Measurements from ENCODE around the gene PISD.

PISD gene

DNA sequence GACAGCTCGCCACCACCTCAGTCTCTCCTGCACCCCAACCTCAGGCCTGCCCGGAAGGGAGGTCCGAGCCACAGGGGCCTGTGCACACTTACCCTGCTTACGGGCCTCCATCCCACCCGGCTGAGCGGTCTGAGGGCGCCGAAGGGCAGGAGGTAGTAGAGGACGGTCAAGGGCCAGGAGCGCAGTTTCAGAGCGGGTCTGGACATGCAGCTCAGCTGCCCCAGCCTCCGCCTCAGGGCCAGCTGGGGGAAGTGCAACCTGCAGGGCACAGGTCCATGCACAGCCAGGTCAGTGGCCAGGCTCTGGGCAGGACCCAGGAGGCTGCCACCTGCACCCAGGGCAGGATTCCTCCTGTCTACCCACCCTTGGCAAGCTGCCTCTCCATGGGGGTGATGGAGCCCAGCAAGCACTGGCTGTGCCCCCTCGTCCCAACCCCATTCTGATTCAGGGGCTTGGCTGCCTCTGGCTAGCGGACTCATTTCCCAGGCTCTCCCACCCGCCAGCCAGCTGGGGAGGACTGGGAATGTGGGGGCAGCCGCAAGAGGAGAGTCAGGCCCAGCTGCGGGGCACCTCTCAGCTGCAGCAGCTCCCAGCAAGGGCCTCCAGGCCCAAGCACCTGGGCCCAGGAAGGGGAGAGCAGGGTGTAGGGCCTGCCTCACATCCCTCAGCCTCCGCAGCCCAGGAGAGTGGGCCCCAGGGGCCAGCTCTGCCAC, 38.3 kb downstream of the PISD start:
- no peak for DNase-seq

DNA sequence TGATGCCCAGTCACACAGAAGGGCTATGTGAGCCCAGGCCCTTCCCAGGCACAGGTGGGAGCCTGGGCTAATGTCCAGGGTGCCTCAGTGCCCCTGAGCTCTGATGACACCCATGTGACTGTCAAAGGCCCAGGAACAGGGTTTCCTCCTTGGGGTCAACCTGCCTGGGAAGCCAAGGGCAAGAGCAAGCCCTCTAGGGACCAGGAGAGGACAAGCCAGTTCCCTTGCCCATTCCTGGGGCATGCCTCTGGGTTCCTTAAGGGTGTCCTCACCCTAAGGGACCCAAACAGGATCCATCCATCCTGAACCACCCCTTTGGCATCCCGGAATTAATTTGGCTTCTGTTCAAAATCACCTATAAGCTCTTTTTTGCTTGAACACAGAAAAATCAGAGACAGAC, 39.0 kb downstream of the PISD start:
- DNase-seq = no peak

DNA sequence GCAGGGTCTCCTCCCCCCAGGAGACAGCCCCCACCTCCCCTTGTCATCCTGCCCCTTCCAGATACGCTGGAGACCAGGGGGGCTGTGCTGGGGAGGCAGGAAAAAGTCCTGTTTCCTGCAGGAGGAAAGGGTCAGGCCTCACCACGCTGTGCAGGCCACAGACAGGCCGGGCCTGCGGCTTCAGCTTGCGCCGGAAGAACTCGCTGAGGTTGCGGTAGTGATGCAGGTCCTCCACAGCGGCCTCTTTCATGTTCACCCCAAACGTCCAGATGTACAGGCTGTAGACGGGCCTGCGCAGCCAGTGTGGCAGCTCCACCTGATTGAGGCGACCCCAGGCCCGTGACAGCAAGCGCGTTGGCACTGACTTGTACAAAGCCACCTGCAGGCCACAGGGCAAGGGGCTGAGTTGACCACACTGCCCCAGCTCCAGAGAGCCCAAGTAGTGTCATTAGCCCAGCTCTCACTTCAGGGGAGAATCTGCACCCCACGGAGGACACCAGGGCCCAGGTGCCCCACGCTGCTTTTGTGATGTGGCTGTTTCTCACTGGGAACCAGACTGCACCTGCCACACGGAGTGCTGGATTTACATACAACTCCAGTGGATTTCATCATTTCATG, 40.4 kb downstream of the PISD start:
- no peak for DNase-seq

DNA sequence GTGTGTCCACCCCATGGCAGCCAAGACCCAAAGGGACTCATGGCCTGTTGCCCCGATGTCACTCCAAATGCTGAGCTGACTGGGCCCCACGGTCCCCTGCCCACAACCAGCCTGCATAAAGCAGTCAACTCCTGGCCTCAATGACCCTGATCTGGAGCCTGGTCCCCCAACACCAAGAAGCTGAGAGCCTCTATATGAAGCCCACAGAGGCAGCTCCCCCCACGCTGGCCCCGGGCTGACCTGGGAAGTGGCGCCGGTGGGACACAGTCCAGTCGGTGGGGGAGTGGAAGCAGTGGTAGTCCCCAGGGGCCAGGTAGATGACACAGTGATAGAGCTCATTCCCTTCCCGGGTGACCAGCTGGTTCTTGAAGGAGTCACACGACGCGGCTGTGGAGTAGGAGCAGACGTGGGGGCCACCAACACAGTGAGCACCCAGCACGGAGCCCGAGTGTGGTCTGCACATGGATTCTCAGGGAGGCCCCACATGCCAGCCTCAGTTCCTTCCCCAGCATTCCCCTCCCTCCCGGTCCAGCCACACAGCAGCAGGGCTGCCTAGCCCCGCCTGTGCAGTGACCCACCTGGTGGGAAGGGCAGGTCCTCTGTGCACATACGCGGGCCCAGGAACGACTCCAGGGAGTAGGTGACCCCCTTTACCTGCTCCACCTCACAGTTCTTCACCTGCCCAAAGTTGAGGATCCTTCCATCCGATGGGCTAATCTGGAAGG, 41.1 kb downstream of the PISD start:
- no peak for DNase-seq

DNA sequence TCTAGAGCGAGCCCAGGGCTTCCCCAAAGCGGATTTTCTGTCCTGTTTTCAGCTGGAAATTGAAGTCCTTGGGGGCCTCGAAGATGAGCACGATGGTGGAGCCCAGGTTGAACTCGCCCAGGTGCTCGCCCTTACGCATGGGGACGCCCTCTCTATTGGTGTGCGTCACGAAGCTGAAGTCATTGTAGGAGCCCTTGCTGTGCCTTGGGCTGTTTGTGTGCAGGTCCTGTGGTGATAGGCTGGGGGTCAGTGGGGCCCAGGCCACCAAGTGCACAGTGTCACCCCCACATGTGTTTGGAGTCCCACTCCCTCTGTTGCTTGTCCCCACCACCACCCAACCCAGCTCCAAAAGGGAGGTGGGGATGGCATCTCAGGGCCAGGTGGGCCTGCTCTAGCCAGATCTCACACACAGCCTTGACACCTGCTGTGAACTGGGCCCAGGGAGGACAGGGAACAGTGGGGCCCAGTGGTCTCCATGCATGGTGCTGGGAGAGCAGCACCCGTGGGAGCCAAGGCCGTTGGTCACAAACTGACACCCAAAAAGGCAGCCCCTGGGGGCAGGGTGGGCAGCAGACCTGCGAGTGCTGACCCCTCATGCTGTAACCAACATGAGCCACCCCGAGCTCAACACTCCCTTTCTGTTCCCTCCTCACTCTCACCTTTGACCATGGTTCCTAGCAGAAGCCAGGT, 42.3 kb downstream of the PISD start:
- DNase-seq = no peak

DNA sequence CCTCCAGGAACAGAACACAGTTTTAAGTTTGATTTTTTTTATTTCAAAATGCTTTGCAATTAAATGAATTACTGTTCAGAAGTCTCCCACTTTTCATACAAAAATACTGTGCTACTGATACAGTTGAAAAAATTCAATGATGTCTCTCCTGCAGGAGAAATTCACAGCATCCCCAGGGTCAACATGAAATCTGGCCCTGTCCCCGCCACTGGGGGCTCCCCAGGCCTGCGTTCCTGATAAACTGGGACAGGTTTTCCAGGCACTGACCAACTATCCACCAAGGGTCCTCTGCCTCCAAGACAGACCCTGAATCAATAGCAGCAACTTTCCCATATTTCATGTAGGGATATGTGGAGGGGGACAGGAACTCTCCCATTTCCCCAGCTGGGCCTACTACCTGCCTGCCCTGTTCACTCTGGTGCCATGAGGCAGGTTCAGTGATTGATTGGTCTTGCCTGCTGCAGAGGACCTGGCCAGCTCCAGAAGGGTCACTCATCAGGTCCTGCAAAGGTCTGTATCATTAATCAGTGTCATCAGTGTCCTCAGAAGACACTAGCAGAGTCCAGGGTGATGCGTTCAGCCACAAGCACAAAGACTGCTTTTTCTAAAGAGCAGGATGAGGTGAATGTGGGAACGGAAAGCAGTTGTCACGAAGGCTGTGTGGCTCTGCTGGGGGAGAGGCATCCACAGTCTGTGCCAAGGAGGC, 43.4 kb downstream of the PISD start:
- no peak for DNase-seq

DNA sequence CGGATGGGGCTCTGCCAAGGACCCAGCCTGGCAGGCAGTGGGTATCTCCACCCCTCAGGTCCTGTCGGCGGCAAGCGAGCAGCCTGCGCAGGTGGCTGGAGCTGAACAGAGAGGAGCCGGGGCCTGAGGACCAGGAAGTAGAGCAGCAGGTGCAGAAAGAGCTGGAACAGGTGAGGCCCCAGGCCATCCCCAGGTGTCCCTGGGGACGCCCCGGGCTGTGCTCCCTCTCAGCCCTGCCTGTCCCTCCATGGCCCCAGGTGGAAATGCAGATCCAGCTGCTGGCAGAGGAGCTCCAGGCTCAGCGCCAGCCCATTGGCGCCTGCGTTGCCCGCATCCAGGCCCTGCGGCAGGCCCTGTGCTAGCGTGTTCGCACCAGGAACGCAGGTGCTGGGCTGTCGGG, 44.0 kb downstream of the PISD start:
- DNase-seq = peak; percentile 43

DNA sequence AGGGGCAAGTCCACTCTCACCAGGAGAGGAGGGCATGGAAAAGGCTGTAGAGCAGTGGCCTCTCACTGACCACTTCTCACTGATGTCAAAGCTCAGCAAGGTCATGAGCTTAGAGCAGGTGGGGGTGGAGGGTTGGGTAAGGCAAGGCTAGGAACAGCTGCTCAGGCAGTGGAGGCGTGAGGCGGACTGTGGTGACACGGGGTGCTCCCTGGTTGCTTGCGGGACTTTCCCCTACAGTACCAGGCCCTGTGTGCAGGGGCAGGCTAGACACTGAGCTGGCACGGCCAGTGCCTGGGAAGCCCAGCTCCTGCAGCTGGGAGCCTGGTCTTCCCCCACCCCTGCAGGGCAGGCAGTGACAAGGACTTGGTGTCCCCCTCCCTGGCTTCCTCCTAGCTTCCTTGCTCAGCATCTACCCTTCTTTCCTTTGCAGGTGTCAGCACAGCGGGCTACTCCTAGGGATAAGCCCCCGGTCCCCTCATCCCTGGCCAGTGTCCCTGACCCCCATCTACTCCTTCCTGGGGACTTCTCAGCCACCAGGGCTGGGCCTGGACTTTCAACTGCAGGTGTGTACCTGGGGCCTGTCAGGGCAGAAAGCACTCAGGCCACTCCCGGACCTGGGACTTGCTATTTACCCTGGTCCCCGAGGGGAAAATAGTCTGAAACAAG, 45.6 kb downstream of the PISD start:
- DNase-seq = no peak

DNA sequence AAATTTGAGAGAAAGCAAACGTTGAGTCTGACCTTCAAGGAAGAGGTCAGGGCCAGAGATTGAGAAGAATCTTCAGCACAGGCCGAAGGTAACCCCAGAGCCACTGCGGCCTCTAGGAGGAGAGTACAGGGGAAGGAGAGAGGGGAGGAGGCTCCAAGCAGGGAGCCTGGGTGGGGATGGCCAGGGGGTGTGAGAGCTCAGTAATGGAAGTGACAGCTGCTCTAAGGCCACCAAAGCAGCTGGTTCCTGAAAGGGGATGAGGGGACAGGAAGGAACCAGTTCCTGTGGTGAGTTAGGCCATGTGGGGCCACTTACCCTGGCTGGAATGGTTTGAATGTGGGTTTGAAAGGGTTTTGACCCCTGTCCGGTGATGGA, 46.1 kb downstream of the PISD start:
- no peak for DNase-seq

DNA sequence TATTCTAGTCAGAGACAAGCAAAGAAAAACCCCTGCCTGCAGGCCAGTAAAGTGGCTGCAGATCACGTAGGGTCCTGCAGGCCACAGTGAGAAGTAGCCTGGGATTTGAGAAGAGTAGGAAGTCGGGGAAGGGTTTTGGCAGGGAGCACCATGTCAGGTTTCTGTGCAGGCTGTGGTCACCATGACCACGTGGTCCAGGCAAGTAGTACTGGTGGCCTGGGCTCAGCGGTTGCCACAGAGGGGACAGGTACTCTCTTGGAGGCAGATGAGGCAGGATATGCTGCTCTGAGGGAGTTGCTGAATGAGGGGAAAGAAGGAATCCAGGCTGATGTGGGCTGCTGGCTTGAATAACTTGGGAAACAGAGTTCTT, 46.5 kb downstream of the PISD start:
- DNase-seq = no peak

DNA sequence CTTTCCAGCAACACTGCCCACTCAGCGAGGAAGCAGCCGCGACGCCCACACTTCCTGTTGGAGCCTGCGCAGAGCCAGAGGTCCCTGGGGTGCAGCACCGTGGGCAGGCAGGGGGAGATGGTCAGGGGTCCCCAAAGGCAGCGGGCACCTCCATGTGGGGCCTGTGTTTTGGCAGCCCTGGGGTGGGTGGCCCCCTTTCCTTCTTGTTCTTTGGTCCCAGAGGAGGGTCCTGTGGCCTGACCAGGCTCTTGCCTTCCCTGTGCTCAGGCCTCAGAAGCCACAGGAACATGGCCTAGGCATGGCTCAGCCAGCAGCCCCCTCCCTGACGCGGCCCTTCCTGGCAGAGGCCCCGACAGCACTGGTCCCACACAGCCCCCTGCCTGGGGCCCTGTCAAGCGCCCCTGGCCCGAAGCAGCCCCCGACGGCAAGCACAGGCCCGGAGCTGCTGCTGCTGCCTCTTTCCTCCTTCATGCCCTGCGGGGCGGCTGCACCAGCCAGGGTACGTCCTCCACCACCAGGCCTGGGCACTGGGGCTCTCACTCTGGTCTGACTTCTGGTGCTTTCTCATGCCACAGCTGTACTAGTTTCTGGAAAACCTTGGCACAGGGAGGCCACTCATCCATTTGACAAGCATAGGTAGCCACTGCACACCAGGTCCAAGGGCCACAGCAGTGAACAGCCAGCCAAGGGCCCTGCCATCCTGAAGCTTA, 47.1 kb downstream of the PISD start:
- DNase-seq = no peak

DNA sequence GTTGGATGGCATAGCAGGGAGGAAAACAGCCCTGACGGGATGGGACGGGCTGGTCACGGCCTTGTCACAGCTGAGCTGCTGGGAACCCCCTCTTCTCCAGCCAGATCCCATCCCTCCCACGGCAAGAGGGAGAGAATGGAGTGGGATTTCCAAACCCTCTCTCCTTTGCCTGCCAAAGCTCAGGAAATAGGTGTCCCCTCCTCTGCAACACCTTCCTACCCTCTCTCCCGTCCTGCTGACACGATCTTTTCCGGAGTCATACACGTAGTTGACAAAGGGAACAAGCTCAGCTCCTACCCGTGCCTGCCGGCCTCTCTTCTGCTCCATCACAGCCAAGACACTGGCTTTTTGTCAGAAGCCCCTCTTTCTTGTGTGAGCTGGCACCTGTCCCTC, 48.1 kb downstream of the PISD start:
- no peak for DNase-seq

DNA sequence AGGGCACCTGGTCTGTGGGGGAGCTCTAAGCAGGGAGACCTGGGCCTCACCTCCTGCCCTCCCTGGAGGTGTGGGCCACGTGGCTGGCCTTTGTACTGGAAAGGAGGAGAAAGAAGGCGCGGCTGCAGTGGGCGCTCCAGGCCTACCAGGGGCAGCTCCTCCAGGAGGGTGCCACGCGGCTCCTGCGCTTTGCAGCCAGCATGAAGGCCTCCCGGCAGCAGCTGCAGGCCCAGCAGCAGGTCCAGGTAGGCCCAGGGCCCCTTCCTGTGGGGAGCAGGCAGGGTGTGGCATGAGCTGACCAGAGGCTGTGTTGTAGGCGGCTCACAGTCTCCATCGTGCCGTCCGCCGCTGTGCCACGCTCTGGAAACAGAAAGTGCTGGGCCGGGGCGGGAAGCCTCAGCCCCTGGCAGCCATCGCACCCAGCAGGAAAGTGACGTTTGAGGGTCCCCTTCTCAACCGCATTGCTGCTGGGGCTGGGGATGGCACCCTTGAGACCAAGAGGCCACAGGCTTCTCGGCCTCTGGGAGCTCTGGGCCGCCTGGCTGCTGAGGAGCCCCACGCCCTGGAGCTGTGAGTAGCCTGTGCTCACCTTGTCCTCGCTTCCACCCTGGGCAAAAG, 48.6 kb downstream of the PISD start:
- no peak for DNase-seq

DNA sequence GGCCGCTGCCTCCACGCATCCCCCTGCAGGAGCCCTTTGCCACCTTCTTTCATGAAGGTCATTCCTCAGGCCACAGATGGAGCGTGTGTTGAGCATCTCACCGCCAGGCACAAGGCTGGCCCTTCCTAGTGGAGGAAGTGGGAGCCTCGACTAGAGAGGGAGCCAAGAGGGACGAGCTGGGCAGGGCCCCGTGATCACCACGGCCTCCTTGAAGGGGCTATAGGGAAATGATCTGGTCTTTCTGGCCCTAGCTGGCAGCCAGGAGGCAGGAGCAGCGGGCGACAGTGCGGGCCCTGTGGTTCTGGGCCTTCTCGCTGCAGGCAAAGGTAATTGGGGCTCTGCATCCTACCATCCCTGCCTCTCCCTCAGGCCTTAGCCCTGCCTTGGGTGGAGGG, 49.1 kb downstream of the PISD start:
- no peak for DNase-seq

DNA sequence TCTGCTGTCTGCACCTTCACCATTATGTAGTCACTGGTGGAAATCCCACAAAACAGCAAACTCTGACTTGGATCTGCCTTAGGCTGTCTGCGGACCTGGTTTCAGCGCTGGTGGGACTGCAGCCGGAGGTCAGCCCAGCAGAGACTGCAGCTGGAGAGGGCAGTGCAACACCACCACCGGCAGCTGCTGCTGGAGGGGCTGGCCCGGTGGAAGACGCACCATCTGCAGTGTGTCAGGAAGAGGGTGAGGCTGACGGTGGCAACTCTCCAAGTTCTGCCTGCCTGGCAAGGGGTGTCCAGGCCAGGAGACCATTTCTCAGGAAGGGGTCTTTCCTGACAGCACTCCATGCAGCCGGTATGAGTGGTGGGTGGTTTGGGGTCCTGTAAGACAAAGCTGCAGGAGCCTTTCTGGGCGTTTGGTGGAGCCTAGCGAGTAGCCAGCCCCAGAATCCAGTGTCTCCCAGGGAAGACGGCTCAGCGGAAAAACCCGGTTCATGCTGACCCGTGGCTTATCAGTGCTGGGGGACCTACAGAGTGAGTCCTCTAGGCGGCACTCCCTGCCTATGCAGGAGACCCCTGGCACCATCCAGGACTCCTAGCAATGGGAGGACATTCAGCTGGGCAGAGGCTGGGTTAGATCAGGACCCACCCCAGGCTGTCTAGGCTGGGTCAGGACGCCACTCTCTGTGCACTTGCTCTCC, 50.8 kb downstream of the PISD start:
- DNase-seq = no peak

DNA sequence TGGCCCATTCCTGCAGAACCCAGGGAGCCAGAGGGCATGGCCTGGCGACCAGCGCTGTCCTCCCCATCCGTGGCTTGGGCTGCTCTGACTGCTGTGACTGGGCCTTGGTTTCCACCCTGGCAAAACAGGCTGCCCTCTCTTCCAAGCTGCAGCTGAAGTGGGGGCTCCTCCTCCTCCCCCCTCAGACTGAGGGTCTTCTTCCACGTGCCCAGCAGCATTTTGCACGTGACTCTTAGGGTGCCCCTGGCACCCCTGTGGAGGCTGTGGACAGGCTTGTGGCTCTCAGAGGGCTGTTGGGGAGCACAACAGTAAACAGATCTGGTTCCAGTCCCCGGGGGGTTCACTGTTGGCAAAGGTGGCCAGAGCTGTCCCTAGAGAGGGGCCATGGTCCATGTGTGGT, 51.4 kb downstream of the PISD start:
- no peak for DNase-seq

DNA sequence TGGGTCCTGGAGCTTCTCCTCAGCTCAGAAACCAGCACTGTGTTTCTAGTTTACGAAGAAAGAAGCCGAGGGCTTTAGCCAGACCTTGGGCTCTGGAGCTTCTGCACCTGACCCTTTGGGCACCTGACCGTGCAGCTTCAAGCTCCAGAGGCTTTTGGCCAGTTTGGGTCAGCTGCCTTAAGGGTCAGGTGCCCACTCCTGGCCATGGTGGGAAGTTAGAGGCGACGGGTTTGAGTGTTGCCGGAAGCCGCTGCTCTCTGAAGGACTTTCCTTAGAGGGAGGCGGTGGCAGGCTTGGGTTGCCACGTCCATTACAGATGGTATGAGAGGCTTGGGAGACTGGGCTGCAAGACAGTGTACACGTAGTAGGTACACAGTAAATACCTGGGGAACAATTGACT, 52.3 kb downstream of the PISD start:
- no peak for DNase-seq

DNA sequence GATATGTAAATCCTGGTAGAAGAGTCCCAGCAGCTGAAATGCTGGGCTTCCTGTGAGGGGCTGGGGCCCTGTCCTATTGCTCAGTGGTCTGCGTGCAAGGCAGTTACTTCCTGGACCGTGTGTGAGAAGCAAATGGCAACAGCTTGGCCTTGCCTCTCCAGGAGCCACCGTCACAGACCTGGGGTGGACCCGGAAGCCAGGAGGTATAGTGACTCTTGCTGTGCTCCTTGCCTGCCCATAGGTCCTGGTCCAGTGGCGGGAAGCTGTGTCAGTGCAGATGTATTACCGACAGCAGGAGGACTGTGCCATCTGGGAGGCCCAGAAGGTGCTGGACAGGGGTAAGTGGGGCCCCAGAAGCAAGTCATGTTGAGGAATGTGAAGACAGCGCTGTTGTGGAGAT, 54.3 kb downstream of the PISD start:
- DNase-seq = no peak

DNA sequence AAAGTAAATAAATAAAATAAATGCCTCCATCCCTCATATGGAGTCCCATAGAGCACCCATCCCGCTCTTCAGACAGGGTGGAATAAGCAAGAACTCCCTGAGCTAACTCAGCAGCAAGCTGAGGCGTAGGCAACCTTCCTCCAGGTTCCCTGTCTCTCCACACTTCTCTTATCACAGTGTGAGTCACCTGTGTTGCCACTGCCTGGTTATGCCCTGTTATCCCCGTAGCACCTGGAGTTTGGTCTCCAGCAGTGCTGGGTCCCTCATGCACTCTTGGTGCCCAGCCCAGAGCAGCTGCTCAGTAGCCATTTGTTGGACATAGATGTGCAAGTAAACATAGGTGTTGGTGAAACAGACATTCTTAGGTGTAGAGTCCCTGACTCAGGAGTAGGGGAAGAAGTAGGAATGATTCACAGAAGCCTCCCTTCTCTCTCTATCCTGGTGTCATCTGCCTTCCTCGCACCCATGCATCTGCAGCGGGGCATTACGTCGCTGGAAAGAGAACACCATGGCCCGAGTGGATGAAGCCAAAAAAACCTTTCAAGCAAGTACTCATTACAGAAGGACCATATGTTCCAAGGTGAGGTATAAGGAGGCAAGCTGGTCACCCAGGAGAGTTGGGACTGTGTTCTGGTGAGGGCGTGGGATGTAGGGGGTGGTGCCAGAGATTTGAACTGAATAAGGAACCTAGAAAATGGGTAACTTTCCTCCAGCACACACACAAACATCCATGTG, 56.0 kb downstream of the PISD start:
- no peak for DNase-seq
